ENCODE measurements around the gene THAP3.

- TF ChIP-seq, protein P1, sequence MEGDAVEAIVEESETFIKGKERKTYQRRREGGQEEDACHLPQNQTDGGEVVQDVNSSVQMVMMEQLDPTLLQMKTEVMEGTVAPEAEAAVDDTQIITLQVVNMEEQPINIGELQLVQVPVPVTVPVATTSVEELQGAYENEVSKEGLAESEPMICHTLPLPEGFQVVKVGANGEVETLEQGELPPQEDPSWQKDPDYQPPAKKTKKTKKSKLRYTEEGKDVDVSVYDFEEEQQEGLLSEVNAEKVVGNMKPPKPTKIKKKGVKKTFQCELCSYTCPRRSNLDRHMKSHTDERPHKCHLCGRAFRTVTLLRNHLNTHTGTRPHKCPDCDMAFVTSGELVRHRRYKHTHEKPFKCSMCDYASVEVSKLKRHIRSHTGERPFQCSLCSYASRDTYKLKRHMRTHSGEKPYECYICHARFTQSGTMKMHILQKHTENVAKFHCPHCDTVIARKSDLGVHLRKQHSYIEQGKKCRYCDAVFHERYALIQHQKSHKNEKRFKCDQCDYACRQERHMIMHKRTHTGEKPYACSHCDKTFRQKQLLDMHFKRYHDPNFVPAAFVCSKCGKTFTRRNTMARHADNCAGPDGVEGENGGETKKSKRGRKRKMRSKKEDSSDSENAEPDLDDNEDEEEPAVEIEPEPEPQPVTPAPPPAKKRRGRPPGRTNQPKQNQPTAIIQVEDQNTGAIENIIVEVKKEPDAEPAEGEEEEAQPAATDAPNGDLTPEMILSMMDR (IDR thresholded peaks at IDR 0.05) = no peak
- TF ChIP-seq POLR2A (IDR thresholded peaks at IDR 0.05) = no peak
These were observed 33.0 kb upstream of the THAP3 start for GRCh38 chr1:6591644-6592043.

Measured in lower leg skin (tissue), 3 donors.